ENCODE measurements around the gene OR5C1.
A peak's percentile ranks its signal among the peaks of the same experiment; 100 is the strongest.
"Not testable (repeated sequence)": the region's sequence is repeated elsewhere in the genome, so short reads cannot be mapped to it uniquely, and the experiment has no call there.

The OR5C1 gene

GRCh38 chr9:122788831-122789230 is at the start of gene OR5C1:
Gene OR5C1 (plus strand): TSS chr9:122788933. CDS start chr9:122788933, 0 bp downstream.
- DNase-seq (ENCODE audit: low read depth): no peak

GRCh38 chr9:122742003-122742402 is 46.7 kb upstream of the OR5C1 start, which contains the start of gene OR1L6:
Gene OR1L6 (plus strand): TSS chr9:122742303. CDS start chr9:122749848, 7,545 bp downstream.
- DNase-seq (ENCODE audit: low read depth): no peak

DNA sequence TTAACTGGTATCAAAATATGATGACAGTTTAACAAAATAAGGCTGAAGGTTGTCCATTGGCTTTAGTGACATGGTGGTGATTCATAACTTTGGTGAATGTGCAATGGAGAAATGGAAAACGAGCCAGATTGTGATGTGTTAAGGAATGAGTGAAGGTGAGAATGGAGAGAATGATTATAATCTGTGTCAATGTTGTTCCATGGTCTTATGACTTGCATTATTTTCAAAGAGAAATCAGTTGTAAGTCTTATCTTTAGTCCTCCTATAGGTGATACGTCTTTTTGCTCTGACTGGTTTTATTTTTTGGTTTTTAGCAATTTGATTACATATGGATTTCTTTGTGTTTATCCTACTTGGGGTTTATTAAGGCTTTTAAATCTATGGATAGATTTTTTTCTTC is 33.9 kb upstream of the OR5C1 start:
- DNase-seq (ENCODE audit: low read depth): no peak

DNA sequence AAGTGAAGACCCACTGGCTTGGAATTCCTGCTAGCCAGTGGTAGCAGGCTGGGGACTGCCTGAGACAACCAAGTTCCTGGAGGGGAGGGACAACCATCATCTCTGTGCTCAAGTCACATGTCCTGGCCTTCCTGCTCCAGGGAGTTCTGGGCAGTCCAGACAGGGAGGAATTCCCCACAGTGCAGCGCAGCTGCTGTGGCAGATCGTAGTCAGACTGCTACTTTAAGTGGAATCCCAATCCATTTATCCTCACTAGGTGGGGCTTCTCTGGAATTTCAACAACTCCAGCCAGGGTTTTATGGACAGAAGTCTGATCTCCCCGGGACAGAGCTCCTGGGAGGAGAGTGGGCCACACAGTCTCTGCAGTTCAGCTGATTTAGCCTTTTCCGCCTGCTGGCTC is 20.9 kb upstream of the OR5C1 start:
- DNase-seq (ENCODE audit: low read depth): no peak

DNA sequence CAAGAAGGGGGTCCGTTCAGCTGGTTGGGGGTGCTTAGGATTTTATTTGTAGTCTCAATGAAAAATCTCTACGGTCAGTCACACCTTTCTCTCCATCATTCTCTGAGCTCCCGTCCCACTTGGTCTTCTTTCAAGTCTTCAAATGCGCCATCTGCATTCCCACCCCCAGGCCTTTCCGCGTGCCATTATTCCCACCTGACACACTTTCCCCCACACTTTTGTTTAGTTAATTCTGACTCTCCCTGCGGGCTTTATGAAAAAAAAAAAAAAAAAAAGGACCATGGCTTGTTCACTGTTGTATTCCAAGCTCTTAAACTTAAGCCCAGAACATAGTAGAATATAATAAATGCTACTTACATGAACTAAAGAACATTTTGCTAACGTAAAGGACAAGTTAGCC is 11.7 kb upstream of the OR5C1 start:
- no peak for DNase-seq (ENCODE audit: low read depth)

GRCh38 chr9:122777935-122778627 is 10.7 kb upstream of the OR5C1 start:
- no peak for DNase-seq (ENCODE audit: low read depth)

GRCh38 chr9:122779181-122779580 is 9.6 kb upstream of the OR5C1 start:
- no peak for DNase-seq (ENCODE audit: low read depth)

DNA sequence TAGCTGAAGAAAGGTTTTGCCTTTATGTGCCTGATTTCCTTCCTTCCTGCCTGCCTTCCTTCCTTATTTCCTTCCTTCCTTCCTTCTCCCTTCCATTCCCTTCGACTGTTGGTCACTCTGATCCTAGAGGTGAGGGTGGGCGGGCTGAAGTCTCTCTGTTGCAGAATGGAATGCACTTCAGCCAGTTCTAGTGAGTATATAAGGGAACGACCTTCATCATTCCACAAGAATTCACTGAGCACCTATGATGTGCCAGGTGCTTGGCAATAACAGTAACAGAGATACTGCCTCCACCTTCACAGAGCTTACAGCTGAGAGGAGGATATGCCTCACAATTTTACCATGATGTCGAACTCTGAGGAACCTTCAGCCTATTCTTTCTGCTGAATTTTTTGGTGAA is 8.7 kb upstream of the OR5C1 start:
- DNase-seq (ENCODE audit: low read depth): no peak

- DNase-seq (ENCODE audit: low read depth): no peak
These were observed 7.1 kb upstream of the OR5C1 start for GRCh38 chr9:122781671-122782070.

- no peak for DNase-seq (ENCODE audit: low read depth)
These were observed 3.5 kb upstream of the OR5C1 start for GRCh38 chr9:122785269-122785668.

DNA sequence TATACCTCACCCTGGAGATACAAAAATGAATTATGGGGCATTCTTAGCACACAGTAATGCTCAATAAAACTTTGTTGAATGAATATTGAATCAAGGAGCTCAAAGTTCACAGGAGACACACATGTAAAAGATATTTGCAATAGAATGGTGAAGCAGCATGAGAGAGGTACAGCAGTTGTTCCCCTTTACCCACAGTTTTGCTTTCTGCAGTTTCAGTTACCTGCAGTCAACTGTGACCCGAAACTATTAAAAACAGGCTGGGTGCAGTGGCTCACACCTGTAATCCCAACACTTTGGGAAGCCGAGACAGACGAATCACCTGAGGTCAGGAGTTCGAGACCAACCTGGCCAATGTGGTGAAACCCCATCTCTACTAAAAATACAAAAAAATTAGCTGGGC is 2.4 kb upstream of the OR5C1 start:
- no peak for DNase-seq (ENCODE audit: low read depth)

- DNase-seq (ENCODE audit: low read depth): no peak
These were observed 718 bp downstream of the OR5C1 start for GRCh38 chr9:122789256-122790046.

- no peak for DNase-seq (ENCODE audit: low read depth)
These were observed 3.3 kb downstream of the OR5C1 start for GRCh38 chr9:122791872-122792669.

DNA sequence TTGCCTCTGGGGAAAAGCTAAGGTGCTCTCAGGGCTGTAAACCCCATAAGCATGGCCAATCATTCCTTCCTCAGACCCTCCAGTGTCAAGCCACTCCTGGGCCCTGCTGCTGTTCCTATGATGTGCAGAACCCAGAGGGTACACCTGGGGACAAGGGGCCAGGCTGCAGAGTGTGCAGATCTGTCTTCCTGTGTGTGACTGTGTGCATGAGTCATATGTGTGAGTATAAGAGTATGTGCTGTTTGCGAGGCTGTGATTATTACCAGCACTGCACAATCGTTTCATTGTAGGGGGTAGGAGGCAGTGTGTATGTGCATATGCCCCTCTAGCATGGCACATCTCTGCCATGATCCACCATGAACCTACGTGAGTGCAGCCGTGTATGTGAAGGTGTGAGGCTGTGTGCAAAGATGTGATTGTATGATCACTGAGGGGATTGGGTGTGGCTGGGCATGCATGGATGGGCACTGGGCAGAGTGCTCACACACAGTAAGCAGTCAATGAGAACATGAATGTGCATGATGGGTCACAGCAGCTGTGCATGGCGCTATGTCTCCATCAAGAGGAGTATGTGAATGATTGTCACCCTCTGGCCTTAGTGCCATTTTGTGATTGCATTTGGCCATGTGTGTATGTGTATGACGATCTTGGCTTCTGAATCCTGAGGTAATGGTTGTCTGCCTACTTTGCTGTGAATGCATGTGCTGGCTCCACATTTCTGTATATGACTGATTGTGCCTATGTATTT is 8.8 kb downstream of the OR5C1 start:
- no peak for DNase-seq (ENCODE audit: low read depth)

- DNase-seq (ENCODE audit: low read depth): no peak
These were observed 11.6 kb downstream of the OR5C1 start, which contains the start of gene OR1K1 for GRCh38 chr9:122800066-122801060. Gene OR1K1 (plus strand): TSS chr9:122800123. CDS start chr9:122800123, 0 bp downstream.

GRCh38 chr9:122806661-122807060 is 17.9 kb downstream of the OR5C1 start:
- DNase-seq (ENCODE audit: low read depth): no peak

DNA sequence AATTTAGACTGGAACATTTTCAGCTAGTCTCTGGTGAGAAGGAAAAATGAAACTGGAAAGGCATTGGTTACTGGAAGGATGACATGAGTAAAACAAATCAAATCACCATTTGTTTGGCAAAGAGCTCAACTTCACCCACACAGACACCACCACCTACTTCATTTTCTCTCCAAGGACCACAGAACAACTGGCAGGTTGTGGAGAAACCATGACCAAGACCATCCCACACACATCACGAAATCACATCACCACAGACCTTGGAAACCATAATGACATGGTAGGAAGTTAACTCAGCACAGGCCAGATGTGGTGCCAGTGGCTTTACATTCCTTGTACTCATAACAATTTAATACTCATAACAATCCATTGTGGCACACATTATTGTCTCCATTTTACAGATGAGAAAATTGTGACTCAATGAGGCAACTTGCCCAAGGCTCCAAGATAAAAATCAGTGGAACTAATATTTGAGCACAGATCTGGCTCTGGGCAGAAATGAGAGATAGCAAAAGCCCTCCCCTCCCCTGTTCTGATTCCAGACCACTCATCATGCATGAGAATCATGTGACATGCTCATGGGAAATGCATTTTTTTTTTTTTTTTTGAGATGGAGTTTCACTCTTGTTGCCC is 18.7 kb downstream of the OR5C1 start:
- peak; percentile 6 for DNase-seq (ENCODE audit: low read depth)

GRCh38 chr9:122808141-122808540 is 19.4 kb downstream of the OR5C1 start:
- no peak for DNase-seq (ENCODE audit: low read depth)

GRCh38 chr9:122809261-122809660 is 20.5 kb downstream of the OR5C1 start:
- not testable (repeated sequence) for DNase-seq (ENCODE audit: low read depth)
